ENCODE data around the gene OR51B2.

OR51B2 gene

GRCh38 chr11:5281596-5281995 is 42.5 kb downstream of the OR51B2 start:
- no peak for DNase-seq

DNA sequence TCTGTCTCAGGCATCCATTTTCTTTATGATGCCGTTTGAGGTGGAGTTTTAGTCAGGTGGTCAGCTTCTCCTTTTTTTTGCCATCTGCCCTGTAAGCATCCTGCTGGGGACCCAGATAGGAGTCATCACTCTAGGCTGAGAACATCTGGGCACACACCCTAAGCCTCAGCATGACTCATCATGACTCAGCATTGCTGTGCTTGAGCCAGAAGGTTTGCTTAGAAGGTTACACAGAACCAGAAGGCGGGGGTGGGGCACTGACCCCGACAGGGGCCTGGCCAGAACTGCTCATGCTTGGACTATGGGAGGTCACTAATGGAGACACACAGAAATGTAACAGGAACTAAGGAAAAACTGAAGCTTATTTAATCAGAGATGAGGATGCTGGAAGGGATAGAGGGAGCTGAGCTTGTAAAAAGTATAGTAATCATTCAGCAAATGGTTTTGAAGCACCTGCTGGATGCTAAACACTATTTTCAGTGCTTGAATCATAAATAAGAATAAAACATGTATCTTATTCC is 43.5 kb downstream of the OR51B2 start:
- no peak for DNase-seq

GRCh38 chr11:5279471-5280090 is 44.5 kb downstream of the OR51B2 start:
- DNase-seq, result no peak

GRCh38 chr11:5277807-5278382 is 46.2 kb downstream of the OR51B2 start:
- no peak for DNase-seq

- DNase-seq, result no peak
Observed at GRCh38 chr11:5276697-5277096, 47.4 kb downstream of the OR51B2 start.

- no peak for DNase-seq
Observed at GRCh38 chr11:5275369-5276110, 48.6 kb downstream of the OR51B2 start.

GRCh38 chr11:5274395-5274794 is 49.7 kb downstream of the OR51B2 start:
- DNase-seq, result no peak
